Measurements from ENCODE around the gene FOXP4.

Gene FOXP4

GRCh38 chr6:41583565-41583964 is 37.4 kb downstream of the FOXP4 start:
- no peak for DNase-seq (ENCODE audit: low read depth)

GRCh38 chr6:41584205-41584604 is 38.0 kb downstream of the FOXP4 start:
- DNase-seq (ENCODE audit: low read depth), result no peak

DNA sequence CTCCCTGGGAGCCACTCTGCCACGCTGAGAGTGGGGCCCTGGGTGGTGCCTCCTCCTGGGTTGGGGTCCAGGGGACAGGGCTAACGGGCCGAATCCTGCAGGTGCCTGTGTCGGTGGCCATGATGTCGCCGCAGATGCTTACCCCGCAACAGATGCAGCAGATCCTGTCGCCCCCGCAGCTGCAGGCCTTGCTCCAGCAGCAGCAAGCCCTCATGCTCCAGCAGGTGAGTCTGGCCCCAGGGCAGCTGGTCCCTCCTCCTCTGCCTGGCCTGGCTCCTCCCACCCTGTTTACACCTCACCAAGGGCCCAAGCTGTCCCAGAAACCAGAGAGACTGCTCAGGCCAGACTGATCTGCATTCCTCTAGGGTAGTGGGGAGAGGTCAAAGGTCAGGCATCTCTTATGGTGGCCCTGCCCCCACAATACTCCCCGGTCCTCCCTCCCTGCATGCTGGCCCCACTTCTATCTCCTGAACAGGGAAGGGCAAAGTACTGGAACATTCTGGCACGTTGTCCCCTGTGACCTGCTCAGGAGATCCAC is 38.6 kb downstream of the FOXP4 start:
- no peak for DNase-seq (ENCODE audit: low read depth)

- DNase-seq (ENCODE audit: low read depth), result no peak
Measured at GRCh38 chr6:41585605-41586004, 39.4 kb downstream of the FOXP4 start.

DNA sequence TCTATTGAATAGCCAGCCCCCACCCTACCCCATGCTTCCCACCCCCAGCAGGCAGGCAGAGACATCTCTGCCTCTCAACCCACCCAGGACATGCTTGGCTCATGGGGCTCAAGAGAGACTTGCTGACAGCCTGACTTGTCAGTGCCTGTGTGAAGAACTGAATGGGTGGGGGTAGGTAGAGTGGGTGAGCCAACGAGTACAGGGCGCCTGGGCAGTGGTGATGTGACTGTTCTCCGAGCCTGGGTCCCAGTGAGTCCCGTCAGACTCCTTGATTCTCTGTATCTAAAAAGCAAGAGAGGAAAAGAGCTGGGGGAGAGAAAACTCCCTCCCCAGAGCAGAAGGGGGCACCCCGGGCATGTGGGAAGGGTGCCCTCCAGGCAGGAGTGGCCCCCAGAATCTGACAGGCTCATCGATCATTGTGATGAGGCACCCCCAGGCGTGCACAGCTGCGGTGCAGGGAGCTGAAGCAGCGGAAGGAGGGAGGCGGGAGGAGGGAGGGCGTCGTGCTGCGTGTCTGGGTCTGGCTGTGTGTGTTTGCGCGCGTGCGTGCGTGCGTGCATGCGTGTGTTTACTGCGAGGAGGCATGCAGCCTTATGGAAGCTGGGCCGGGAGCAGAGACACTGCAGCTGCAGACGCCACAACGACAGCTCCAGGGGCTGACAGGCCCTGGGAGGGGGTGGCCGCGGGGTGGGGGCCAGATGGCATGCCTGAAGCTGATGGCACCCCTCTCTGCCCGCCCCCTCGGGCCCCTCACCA is 40.2 kb downstream of the FOXP4 start:
- no peak for DNase-seq (ENCODE audit: low read depth)

GRCh38 chr6:41587131-41587879 is 41.1 kb downstream of the FOXP4 start:
- no peak for DNase-seq (ENCODE audit: low read depth)

DNA sequence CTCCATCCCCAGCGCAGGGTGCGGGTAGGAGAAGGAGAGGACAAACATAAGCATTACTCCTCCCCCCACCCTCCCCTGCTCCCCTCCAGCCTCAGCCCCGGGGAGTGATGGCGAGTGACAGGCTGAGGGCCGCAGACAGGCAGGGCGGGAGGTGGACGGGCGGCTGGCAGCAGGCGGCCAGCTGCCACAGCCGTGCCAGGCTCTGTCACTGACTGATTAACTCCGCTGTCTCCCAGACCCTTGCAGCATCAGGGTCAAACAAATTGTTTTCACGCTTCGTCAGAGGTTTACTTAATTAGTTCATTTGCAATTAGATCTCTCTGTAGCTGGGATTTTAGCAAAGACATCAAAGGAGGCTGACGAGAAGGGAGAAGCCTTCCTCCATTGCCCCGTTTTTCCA is 41.9 kb downstream of the FOXP4 start:
- DNase-seq (ENCODE audit: low read depth), result no peak

DNA sequence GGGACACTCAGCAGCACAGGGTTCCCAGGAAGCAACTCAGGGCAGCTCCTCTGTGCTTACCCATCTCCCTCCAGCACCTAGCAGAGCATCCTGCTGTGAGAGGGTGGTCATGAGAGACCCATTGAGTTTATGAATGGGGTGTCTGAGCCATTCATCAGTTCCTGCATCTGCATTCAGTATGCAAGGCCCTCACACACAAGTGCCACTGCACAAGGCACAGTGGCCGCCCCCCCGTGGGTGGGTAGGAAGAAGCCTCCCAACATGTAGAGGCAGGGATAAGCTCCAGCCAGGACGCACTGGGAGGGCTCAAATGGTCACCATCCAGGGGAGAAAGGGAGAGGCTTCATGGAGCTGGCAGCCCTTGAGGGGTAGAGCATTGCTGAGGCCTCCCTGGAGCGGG is 43.0 kb downstream of the FOXP4 start:
- no peak for DNase-seq (ENCODE audit: low read depth)

DNA sequence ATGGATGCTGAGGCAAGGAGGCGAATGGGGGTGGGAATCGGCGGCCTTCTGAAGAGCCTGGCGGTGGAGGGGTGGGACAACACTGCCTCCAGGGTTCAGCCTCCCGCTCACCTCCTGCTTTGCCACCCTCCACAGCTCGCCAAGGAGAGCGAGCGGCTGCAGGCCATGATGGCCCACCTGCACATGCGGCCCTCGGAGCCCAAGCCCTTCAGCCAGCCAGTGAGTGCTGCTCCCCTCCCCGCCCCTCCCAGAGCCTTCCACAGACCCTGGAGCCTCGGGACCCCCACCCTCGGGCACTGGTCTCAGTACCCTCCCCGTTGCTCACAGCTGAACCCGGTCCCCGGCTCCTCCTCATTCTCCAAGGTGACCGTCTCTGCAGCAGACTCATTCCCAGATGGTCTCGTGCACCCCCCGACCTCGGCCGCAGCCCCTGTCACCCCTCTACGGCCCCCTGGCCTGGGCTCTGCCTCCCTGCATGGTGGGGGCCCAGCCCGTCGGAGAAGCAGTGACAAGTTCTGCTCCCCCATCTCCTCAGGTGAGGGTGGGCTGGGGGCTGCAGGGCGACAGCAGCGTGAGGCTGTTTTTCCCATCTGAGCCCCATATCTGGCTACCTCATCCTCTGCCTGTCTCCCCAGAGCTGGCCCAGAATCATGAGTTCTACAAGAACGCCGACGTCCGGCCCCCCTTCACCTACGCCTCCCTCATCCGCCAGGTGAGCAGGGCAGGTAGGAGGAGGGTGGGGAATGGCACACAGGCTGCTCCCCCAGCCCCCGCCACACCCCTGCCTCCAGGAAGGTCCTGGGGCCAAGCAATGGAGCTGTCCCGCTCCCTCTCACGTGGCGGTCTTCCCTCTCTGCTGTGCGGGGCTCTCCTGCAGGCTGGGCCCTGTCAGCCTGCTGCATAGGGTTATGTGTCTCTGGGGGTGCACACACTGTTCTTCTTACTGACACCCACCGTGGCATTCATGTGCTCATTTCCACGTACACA is 43.7 kb downstream of the FOXP4 start:
- no peak for DNase-seq (ENCODE audit: low read depth)

- DNase-seq (ENCODE audit: low read depth), result no peak
Measured at GRCh38 chr6:41591122-41591521, 44.9 kb downstream of the FOXP4 start.

DNA sequence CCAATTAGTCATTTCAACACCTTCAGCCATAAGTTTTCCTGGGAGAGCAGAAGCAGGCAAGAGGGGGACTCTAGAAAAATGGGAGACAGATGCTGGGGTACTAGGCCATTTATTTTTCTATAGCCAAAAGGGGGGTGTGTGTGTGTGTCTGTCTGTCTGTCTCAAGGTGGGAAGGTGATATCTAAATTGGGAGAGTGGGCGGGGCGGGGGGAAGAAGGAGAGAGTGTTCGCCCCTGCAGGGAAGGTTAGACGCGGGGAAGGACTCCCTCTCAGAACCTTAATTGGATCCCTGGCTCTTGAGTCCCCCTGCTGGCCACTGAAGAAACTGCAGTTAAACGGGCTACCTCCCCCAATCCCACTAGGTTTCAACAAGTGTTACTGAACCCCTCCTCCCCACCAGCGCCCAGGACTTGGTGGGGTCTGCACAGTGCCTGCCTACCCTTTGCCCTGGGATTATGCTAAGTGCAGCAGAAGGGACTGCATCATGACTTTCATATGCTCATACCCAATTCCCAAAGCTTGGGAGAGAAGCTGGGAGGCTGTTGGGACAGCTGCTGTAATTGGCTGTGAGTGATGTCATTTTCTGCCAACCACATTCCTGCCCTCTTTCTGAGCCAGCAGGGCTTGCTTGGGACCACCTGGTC is 45.8 kb downstream of the FOXP4 start:
- DNase-seq (ENCODE audit: low read depth), result peak; percentile 72

GRCh38 chr6:41593406-41593805 is 47.2 kb downstream of the FOXP4 start:
- DNase-seq (ENCODE audit: low read depth), result no peak

DNA sequence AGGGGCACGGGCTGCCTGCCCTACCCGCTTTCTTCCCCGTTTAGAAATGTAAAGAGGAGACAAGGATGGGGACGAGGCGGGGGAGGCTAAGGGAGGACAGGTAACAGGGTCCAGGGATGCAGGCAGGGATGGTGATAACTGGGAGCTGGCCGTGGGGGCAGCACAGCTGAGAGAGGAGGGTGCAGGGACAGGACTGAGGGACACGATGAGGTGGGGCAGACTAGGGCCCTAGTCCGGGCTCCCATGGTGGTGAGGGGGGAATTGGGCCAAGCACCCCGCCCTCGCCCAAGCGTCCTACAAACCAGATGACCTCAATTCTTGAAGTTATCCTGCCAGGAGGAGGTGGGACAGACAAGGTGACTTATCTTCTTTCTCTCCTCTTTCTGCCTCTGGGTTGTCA is 47.7 kb downstream of the FOXP4 start:
- no peak for DNase-seq (ENCODE audit: low read depth)

GRCh38 chr6:41594326-41594725 is 48.1 kb downstream of the FOXP4 start:
- peak; percentile 84 for DNase-seq (ENCODE audit: low read depth)

DNA sequence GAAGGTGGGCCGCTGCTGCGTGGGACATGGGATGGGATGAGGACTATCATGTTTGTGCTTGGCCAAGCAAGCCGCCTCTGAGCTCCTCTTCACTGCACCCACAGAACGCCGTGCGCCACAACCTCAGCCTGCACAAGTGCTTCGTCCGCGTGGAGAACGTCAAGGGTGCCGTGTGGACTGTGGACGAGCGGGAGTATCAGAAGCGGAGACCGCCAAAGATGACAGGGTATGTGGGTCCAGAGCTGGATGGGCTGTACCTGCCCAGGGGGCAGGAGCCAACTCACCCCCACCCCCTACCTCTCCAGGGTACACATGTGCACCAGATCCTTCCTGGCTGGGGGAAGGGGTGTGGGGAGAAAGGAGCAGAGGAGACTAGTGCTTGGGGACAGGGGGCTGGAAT is 48.6 kb downstream of the FOXP4 start:
- no peak for DNase-seq (ENCODE audit: low read depth)

DNA sequence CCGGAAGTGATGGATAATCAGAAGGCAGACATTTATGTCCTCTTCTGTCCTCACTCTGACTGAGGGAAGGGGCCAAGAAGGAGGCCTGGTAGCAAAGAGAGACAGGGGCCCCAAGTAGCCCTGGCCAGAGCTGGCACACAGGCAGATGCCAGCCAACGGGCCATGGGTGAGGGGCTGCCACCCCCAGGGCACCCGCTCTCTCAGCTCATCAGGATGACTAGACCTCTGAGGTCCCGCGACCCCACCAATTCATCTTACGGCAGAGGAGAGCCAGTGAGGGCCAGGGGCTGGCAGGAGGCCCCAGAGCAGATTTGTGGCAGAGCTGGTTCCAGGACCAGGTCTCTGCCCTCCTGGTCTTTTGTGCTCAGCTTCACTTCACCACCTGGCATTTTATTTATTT is 49.0 kb downstream of the FOXP4 start:
- DNase-seq (ENCODE audit: low read depth), result no peak

GRCh38 chr6:41596096-41596685 is 50.0 kb downstream of the FOXP4 start:
- DNase-seq (ENCODE audit: low read depth), result no peak

DNA sequence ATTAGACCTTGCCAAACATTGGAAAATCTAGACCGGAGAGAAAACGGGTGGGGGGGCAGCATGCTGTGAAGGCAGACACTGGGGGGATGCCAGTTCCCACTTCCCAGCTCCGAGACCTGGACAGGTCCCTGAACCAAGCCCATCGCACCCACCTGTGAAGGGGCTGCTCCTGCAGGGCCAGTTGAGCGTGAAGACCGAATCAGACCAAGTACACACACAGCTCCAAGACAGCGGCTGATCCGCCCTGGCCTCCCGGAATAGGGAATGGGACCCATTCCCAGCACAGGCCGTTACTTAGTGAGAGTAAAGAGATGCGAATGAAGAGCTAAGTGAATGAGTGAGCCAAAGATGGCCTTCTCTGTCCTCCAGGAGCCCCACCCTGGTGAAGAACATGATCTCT is 50.6 kb downstream of the FOXP4 start:
- no peak for DNase-seq (ENCODE audit: low read depth)

DNA sequence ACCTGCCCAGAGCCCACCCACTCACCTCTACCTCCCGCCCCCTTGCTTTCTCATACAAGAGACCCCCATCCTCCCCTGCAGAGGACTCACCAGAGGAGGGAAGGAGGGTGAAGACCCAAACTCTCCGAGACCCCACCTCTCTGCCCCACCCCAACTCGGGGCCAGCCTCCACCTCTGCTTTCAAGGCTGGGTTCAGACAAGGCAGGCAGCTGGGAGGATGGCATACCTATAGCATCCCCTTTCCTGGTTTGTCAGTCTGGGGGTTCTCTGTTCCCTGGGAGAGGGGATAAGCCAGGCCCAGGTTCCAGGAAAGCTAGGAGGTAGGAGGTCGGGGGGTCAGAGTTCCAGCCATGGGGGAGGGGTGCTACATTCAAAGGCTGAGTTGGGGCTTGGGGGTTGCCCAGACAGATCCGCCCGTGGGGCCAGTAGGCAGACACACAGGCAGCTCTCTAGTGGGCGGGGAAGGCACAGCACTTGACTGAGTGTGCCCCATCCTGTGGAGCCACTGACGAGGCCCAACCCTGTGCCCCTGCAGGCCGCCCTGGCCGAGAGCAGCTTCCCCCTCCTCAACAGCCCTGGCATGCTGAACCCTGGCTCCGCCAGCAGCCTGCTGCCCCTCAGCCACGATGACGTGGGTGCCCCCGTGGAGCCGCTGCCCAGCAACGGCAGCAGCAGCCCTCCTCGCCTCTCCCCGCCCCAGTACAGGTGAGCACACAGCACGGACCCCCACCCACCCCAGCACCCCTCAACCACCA is 51.2 kb downstream of the FOXP4 start:
- no peak for DNase-seq (ENCODE audit: low read depth)

- no peak for DNase-seq (ENCODE audit: low read depth)
Measured at GRCh38 chr6:41598670-41599014, 52.5 kb downstream of the FOXP4 start.
